IMR-90 (cell line): ENCODE results near the gene RXFP1. TPM values are rescaled to one million over a fixed set of nuclear protein-coding genes. Genes with fewer than 3 reads are reported as not detected.

Experiments used
- ATAC-seq: fragments of 200-7000 bp; cut with Tn5 transposase; 2 replicates; pipeline ENCODE4 v1.9.1; 2020; ENCODE audit warnings: low read depth, mild to moderate bottlenecking, moderate library complexity
- BruUV-seq: library from RNA; stranded (reverse); fragments of 400-500 nt; replicated peaks from 2 replicates; lab custom pipeline; 2021; lab: Mats Ljungman, UMichigan
- CTCF ChIA-PET: fragments of 300-600 bp; formaldehyde crosslinking; extraction: SDS; loops from one replicate; lab custom pipeline; 2021; ENCODE audit warnings: antibody characterized with exemption; lab: Yijun Ruan, JAX
- POLR2A ChIA-PET: fragments of 300-600 bp; sonication (Branson Sonifier 250); formaldehyde crosslinking; loops from one replicate; lab custom pipeline; 2022; ENCODE audit warnings: antibody characterized with exemption; ENCODE audit not compliant: unreplicated experiment; lab: Charles Lee
- DNase-seq: peaks from one replicate; pipeline ENCODE4 v3.0.0; 2013
- H2AFZ ChIP-seq: replicated peaks from 2 replicates; pipeline ENCODE3; 2013; ENCODE audit warnings: low read length, mild to moderate bottlenecking; ENCODE audit not compliant: poor library complexity
- H2AK5ac ChIP-seq: 2 replicates; pipeline ENCODE4 v1.6.1; 2013; ENCODE audit warnings: low read depth, low read length, inconsistent platforms
- H2AK9ac ChIP-seq: replicated peaks from 2 replicates; pipeline ENCODE3; 2013; ENCODE audit warnings: mild to moderate bottlenecking, low read depth, low read length, moderate library complexity; ENCODE audit not compliant: poor library complexity
- H2BK120ac ChIP-seq: 2 replicates; pipeline ENCODE4 v1.6.1; 2013; ENCODE audit warnings: low read depth, low read length, inconsistent platforms
- H2BK15ac ChIP-seq: 3 replicates; pipeline ENCODE4 v1.6.1; 2013; ENCODE audit warnings: low read depth, low read length, inconsistent platforms
- H2BK20ac ChIP-seq: 2 replicates; pipeline ENCODE4 v1.6.1; 2013; ENCODE audit warnings: low read depth, mild to moderate bottlenecking, inconsistent platforms, low read length, moderate library complexity
- H2BK5ac ChIP-seq: 2 replicates; pipeline ENCODE4 v1.6.1; 2013; ENCODE audit warnings: mild to moderate bottlenecking, low read depth, low read length, inconsistent platforms; ENCODE audit not compliant: poor library complexity, severe bottlenecking
- H3K14ac ChIP-seq: replicated peaks from 2 replicates; pipeline ENCODE4 v1.6.1; 2013; ENCODE audit warnings: low read depth, low read length, inconsistent platforms
- H3K18ac ChIP-seq: 2 replicates; pipeline ENCODE4 v1.6.1; 2013; ENCODE audit warnings: low read depth, low read length, control low read depth
- H3K23ac ChIP-seq: 2 replicates; pipeline ENCODE4 v1.6.1; 2013; ENCODE audit warnings: low read depth, low read length, inconsistent platforms
- H3K27ac ChIP-seq: 2 replicates; pipeline ENCODE4 v1.5.1; 2013; ENCODE audit warnings: mild to moderate bottlenecking, control low read depth, low read length; ENCODE audit not compliant: insufficient read depth
- H3K27me3 ChIP-seq: 2 replicates; pipeline ENCODE4 v1.6.1; 2013; ENCODE audit warnings: low read length; ENCODE audit not compliant: control insufficient read depth, insufficient read depth
- H3K36me3 ChIP-seq: 2 replicates; pipeline ENCODE4 v1.6.1; 2013; ENCODE audit warnings: low read length, mixed read lengths; ENCODE audit not compliant: control insufficient read depth, insufficient read depth
- H3K4ac ChIP-seq: 2 replicates; pipeline ENCODE4 v1.6.1; 2013; ENCODE audit warnings: low read depth, low read length, inconsistent platforms
- H3K4me1 ChIP-seq: 2 replicates; pipeline ENCODE4 v1.6.1; 2013; ENCODE audit warnings: low read length, mixed read lengths; ENCODE audit not compliant: control insufficient read depth, insufficient read depth
- H3K4me2 ChIP-seq: 2 replicates; pipeline ENCODE4 v1.6.1; 2013; ENCODE audit warnings: low read depth, mild to moderate bottlenecking, control low read depth, low read length, moderate library complexity
- H3K4me3 ChIP-seq: 2 replicates; pipeline ENCODE4 v1.5.1; 2013; ENCODE audit warnings: low read depth, mild to moderate bottlenecking, control low read depth, low read length, moderate library complexity; ENCODE audit not compliant: insufficient read depth
- H3K56ac ChIP-seq: 2 replicates; pipeline ENCODE4 v1.6.1; 2013; ENCODE audit warnings: low read length, inconsistent platforms; ENCODE audit not compliant: insufficient read depth; ENCODE audit errors: extremely low read depth
- H3K79me1 ChIP-seq, 2 experiments: 2 replicates each; pipeline ENCODE4 v1.6.1; 2013; ENCODE audit warnings: low read length in 2 of 2, inconsistent platforms in 1 of 2, low read depth in 1 of 2
- H3K9ac ChIP-seq: 2 replicates; pipeline ENCODE4 v1.6.1; 2013; ENCODE audit warnings: low read depth, low read length, control low read depth
- H3K9me1 ChIP-seq: 2 replicates; pipeline ENCODE4 v1.6.1; 2013; ENCODE audit warnings: low read length, inconsistent platforms; ENCODE audit not compliant: insufficient read depth
- H3K9me3 ChIP-seq: 2 replicates; pipeline ENCODE4 v1.6.1; 2013; ENCODE audit warnings: low read length; ENCODE audit not compliant: control insufficient read depth, insufficient read depth
- H4K20me1 ChIP-seq: 2 replicates; pipeline ENCODE4 v1.6.1; 2013; ENCODE audit warnings: low read length, inconsistent platforms; ENCODE audit not compliant: insufficient read depth
- H4K5ac ChIP-seq: 2 replicates; pipeline ENCODE4 v1.6.1; 2013; ENCODE audit warnings: mild to moderate bottlenecking, low read depth, low read length, control low read depth
- H4K8ac ChIP-seq, 2 experiments: 2 replicates each; pipeline ENCODE4 v1.6.1; 2013; ENCODE audit warnings: low read depth in 2 of 2, low read length in 2 of 2, control low read depth in 1 of 2, inconsistent platforms in 1 of 2
- H4K91ac ChIP-seq: 2 replicates; pipeline ENCODE4 v1.6.1; 2013; ENCODE audit warnings: low read depth, low read length, inconsistent platforms; ENCODE audit not compliant: insufficient read depth
- FOS ChIP-seq: fragments of 150-350 bp; IDR thresholded peaks from 2 replicates; pipeline ENCODE4 v1.6.1; 2016; ENCODE audit warnings: low read depth, low read length
- NFE2L2 ChIP-seq: fragments of 150-350 bp; IDR thresholded peaks from 2 replicates; pipeline ENCODE4 v1.6.1; 2016; ENCODE audit warnings: low read depth, mild to moderate bottlenecking, low read length
- RCOR1 ChIP-seq: IDR thresholded peaks from 2 replicates; pipeline ENCODE4 v1.6.1; 2012; ENCODE audit warnings: mild to moderate bottlenecking, low read length, improper control_type of control experiment; ENCODE audit not compliant: insufficient replicate concordance
- WGBS, 2 experiments: methylation state at CpG; one replicate each; pipeline versions ENCODE4 v1.1.5 to v1.1.7; 2013; ENCODE audit warnings: missing lambda C conversion rate in 2 of 2; ENCODE audit not compliant: insufficient read length in 1 of 2; ENCODE audit errors: extremely low coverage in 2 of 2; 5-methylcytosine and 5-hydroxymethylcytosine counted together
- dilution Hi-C: fragments of 300-500 bp; cut with HindIII; formaldehyde crosslinking; loops from one replicate; pipeline ENCODE4 v1.14.3; 2018; ENCODE audit warnings: low sequenced_read_pairs; ENCODE audit not compliant: unreplicated experiment
- in situ Hi-C: fragments of 300-500 bp; cut with MboI; formaldehyde crosslinking; loops from 3 replicates; pipeline ENCODE4 v1.14.3; 2019; ENCODE audit warnings: low sequenced_read_pairs, inconsistent platforms, mixed read lengths
- intact Hi-C: fragments of 100-400 bp; cut with micrococcal nuclease; formaldehyde crosslinking; loops from 2 replicates; pipeline ENCODE4 v1.10.0; 2022
- polyA plus RNA-seq, 3 experiments: library from polyadenylated mRNA; depleted of rRNA; stranded (reverse); fragments of >200 nt; gene quantifications; 2 replicates each; pipeline ENCODE4 v1.2.3, GENCODE V29; 2012; ENCODE audit warnings: low replicate concordance in 1 of 3
- total RNA-seq: library from RNA; depleted of rRNA; stranded (reverse); fragments of >200 nt; gene quantifications from 2 replicates; pipeline ENCODE4 v1.2.3, GENCODE V29; 2012

The RXFP1 gene
- total and polyA plus RNA-seq, 2 of the 4 experiments (the other 2 are of a cell fraction), result not detected

GRCh38 chr4:158588285-158588684, 66.6 kb downstream of the RXFP1 start:
- H2BK15ac ChIP-seq, result no peak overlapping the region
- H4K20me1 ChIP-seq, result no peaks in the 10 kb centered on the region
- H2BK120ac ChIP-seq, result no peak overlapping the region
- H3K23ac ChIP-seq, result no peak overlapping the region
- POLR2A ChIA-PET, result no interaction called here
- H2BK20ac ChIP-seq, result no peak overlapping the region
- dilution Hi-C loops (no loop called here), in situ Hi-C loops (no loop called here), intact Hi-C loops (no loop called here)
- no TSS peak for BruUV-seq
- H4K5ac ChIP-seq, result no peak overlapping the region
- CTCF ChIA-PET, result no interaction called here
- H3K4me3 ChIP-seq, result no peak overlapping the region
- no peak for ATAC-seq
- no peak overlapping the region for H3K56ac ChIP-seq
- H3K36me3 ChIP-seq, result no peaks in the 10 kb centered on the region
- H3K4me2 ChIP-seq, result no peak overlapping the region
- no peak overlapping the region for H2BK5ac ChIP-seq
- no peak overlapping the region for H3K14ac ChIP-seq
- H3K79me1 ChIP-seq, result no peaks in the 10 kb centered on the region
- H3K18ac ChIP-seq, result no peak overlapping the region
- no peak overlapping the region for H4K91ac ChIP-seq
- H2AFZ ChIP-seq, result no peak overlapping the region
- WGBS, 2 experiments, result 60% methylated on average over 1 of the region's 6 CpGs; no CpG with 5 or more reads in 1 of the 2 experiments
- no peak overlapping the region for H2AK9ac ChIP-seq
- no peak overlapping the region for H4K8ac ChIP-seq
- no peaks in the 10 kb centered on the region for H3K4me1 ChIP-seq
- H3K9me1 ChIP-seq, result no peaks in the 10 kb centered on the region
- no peak overlapping the region for H3K27ac ChIP-seq
- DNase-seq, result no peak
- TF ChIP-seq RCOR1 (no peak), FOS (no peak), NFE2L2 (no peak)
- H3K9me3 ChIP-seq, result no peaks in the 10 kb centered on the region
- no peaks in the 10 kb centered on the region; the same call in 1 of the 2 replicates for H3K27me3 ChIP-seq
- no peak overlapping the region for H2AK5ac ChIP-seq
- H3K9ac ChIP-seq, result no peak overlapping the region
- H3K4ac ChIP-seq, result no peak overlapping the region
